HG03196 (cell line): ENCODE data around the gene NMNAT3.
"Not testable (repeated sequence)": the region's sequence is repeated elsewhere in the genome, so short reads cannot be mapped to it uniquely, and the experiment has no call there.

Source experiments
- ATAC-seq: cut with Tn5 transposase; IDR thresholded peaks from one replicate; pipeline ENCODE4 v1.9.1; 2021; ENCODE audit not compliant: unreplicated experiment

NMNAT3 gene

GRCh38 chr3:139586420-139587017 is 91.3 kb downstream of the NMNAT3 start:
- ATAC-seq: peak; percentile 90

GRCh38 chr3:139585820-139586219 is 92.0 kb downstream of the NMNAT3 start:
- no peak for ATAC-seq

- ATAC-seq: not testable (repeated sequence)
These were observed 94.1 kb downstream of the NMNAT3 start for GRCh38 chr3:139583651-139584050.

- ATAC-seq: no peak
These were observed 99.0 kb downstream of the NMNAT3 start for GRCh38 chr3:139578783-139579182.

GRCh38 chr3:139577909-139578308 is 99.9 kb downstream of the NMNAT3 start:
- ATAC-seq: no peak

GRCh38 chr3:139577346-139577745 is 100.4 kb downstream of the NMNAT3 start:
- no peak for ATAC-seq

GRCh38 chr3:139574026-139574947 is 103.5 kb downstream of the NMNAT3 start:
- ATAC-seq: no peak

GRCh38 chr3:139572847-139573672 is 104.7 kb downstream of the NMNAT3 start:
- ATAC-seq: no peak

GRCh38 chr3:139571711-139572110 is 106.1 kb downstream of the NMNAT3 start:
- ATAC-seq: no peak

GRCh38 chr3:139564294-139564861 is 113.4 kb downstream of the NMNAT3 start:
- ATAC-seq: no peak

GRCh38 chr3:139561959-139562676 is 115.7 kb downstream of the NMNAT3 start:
- ATAC-seq: no peak

- ATAC-seq: no peak
These were observed 116.4 kb downstream of the NMNAT3 start for GRCh38 chr3:139561255-139561817.

- ATAC-seq: no peak
These were observed 117.4 kb downstream of the NMNAT3 start for GRCh38 chr3:139560411-139560810.

- no peak for ATAC-seq
These were observed 118.2 kb downstream of the NMNAT3 start for GRCh38 chr3:139559541-139559940.

GRCh38 chr3:139558351-139559266 is 119.2 kb downstream of the NMNAT3 start:
- no peak for ATAC-seq

GRCh38 chr3:139557041-139557440 is 120.7 kb downstream of the NMNAT3 start:
- no peak for ATAC-seq

- ATAC-seq: no peak
These were observed 122.5 kb downstream of the NMNAT3 start for GRCh38 chr3:139555249-139555648.

- no peak for ATAC-seq
These were observed 123.1 kb downstream of the NMNAT3 start for GRCh38 chr3:139554628-139555027.
